HepG2 (cell line): ENCODE results near the gene ACOX3. TPM values are rescaled to one million over a fixed set of nuclear protein-coding genes. Genes with fewer than 3 reads are reported as not detected.

Source experiments
- ATAC-seq: fragments of 200-7000 bp; cut with Tn5 transposase; 3 replicates; pipeline ENCODE4 v1.9.1; 2020; ENCODE audit warnings: mild to moderate bottlenecking, moderate library complexity
- BruUV-seq: library from RNA; stranded (reverse); fragments of 400-500 nt; replicated peaks from 2 replicates; lab custom pipeline; 2021; lab: Mats Ljungman, UMichigan
- CTCF ChIA-PET: fragments of 300-600 bp; formaldehyde crosslinking; extraction: SDS; loops from one replicate; lab custom pipeline; 2021; ENCODE audit warnings: low total read pairs, inconsistent platforms, low intra/inter-chr PET ratio; lab: Yijun Ruan, JAX
- POLR2A ChIA-PET: fragments of 350-600 bp; sonication (Branson Sonifier 250); formaldehyde crosslinking; loops from one replicate; lab custom pipeline; 2020; ENCODE audit warnings: antibody characterized with exemption, inconsistent platforms; lab: Yijun Ruan, JAX
- DNase-seq: peaks from one replicate; pipeline ENCODE4 v3.0.0-alpha.2; 2015; ENCODE audit warnings: low spot score
- FAIRE-seq: peaks from 3 replicates; lab custom pipeline; 2011; peaks lifted over from hg19 to GRCh38; lab: Jason Lieb, UNC
- H2AFZ ChIP-seq: one replicate; pipeline ENCODE4 v1.6.1; 2011; ENCODE audit warnings: low read length, inconsistent platforms
- H3K27ac ChIP-seq: fragments of 300-600 bp; 3 replicates; pipeline ENCODE4 v1.8.0; 2011; ENCODE audit warnings: mixed run types, mild to moderate bottlenecking, mixed read lengths, low read length, inconsistent platforms; ENCODE audit not compliant: insufficient read depth; ENCODE audit errors: extremely low read length
- H3K27me3 ChIP-seq, 2 experiments: fragments of 200-600 bp in 1 of 2; 2 replicates in 1 of 2; 3 replicates in 1 of 2; pipeline versions ENCODE4 v1.6.0 to v1.8.0; 2011; ENCODE audit warnings: low read length in 2 of 2, mild to moderate bottlenecking in 2 of 2, moderate library complexity in 2 of 2, inconsistent platforms in 1 of 2; ENCODE audit not compliant: insufficient read depth in 2 of 2, control insufficient read depth in 1 of 2
- H3K36me3 ChIP-seq, 2 experiments: fragments of 200-600 bp in 1 of 2; replicated peaks in 1 of 2; 2 replicates in 1 of 2; 3 replicates in 1 of 2; pipeline versions ENCODE4 v1.5.1 to v1.8.0; 2011; ENCODE audit warnings: low read length in 2 of 2, inconsistent platforms in 1 of 2; ENCODE audit not compliant: insufficient read depth in 2 of 2, control insufficient read depth in 1 of 2
- H3K4me1 ChIP-seq: 2 replicates; pipeline ENCODE4 v1.5.1; 2012; ENCODE audit warnings: low read length, inconsistent platforms; ENCODE audit not compliant: insufficient read depth
- H3K4me2 ChIP-seq: 2 replicates; pipeline ENCODE4 v1.6.0; 2011; ENCODE audit warnings: low read depth, low read length, inconsistent platforms
- H3K4me3 ChIP-seq, 3 experiments: fragments of 200-600 bp in 1 of 3; sonication (generic), shearing (Covaris generic) in 1 of 3; replicated peaks in 1 of 3; 2 replicates each; pipeline ENCODE4 v1.5.1; 2011 to 2016; ENCODE audit warnings: low read length in 3 of 3, inconsistent platforms in 2 of 3, low read depth in 2 of 3, mild to moderate bottlenecking in 2 of 3, control low read depth in 1 of 3, mixed read lengths in 1 of 3; ENCODE audit not compliant: insufficient read depth in 1 of 3
- H3K79me2 ChIP-seq: one replicate; pipeline ENCODE4 v1.6.1; 2011; ENCODE audit warnings: low read length, inconsistent platforms; ENCODE audit not compliant: insufficient read depth
- H3K9ac ChIP-seq: 2 replicates; pipeline ENCODE4 v1.6.0; 2011; ENCODE audit warnings: mild to moderate bottlenecking, low read depth, low read length, inconsistent platforms; ENCODE audit not compliant: insufficient read depth
- H3K9me3 ChIP-seq: 2 replicates; pipeline ENCODE4 v1.5.1; 2012; ENCODE audit warnings: mild to moderate bottlenecking, low read length
- H4K20me1 ChIP-seq: 2 replicates; pipeline ENCODE4 v1.6.0; 2011; ENCODE audit warnings: inconsistent platforms, mild to moderate bottlenecking, low read length, moderate library complexity; ENCODE audit not compliant: insufficient read depth
- KLF12 ChIP-seq: sonication (generic); formaldehyde crosslinking; IDR thresholded peaks from 2 replicates; pipeline ENCODE4 v1.4.0; 2020; ENCODE audit warnings: missing genetic modification reagents, borderline replicate concordance
- NRL ChIP-seq: sonication (generic); formaldehyde crosslinking; IDR thresholded peaks from 2 replicates; pipeline ENCODE4 v1.5.0; 2020; ENCODE audit warnings: missing genetic modification reagents, mild to moderate bottlenecking, moderate library complexity, borderline replicate concordance
- TMF1 ChIP-seq: sonication (generic); formaldehyde crosslinking; IDR thresholded peaks from 2 replicates; pipeline ENCODE4 v1.8.1; 2022; ENCODE audit warnings: low read depth, missing genetic modification reagents
- ZBTB3 ChIP-seq: sonication (generic); formaldehyde crosslinking; IDR thresholded peaks from 2 replicates; pipeline ENCODE4 v1.4.0; 2020; ENCODE audit warnings: low read depth, mild to moderate bottlenecking, moderate library complexity, missing genetic modification reagents, borderline replicate concordance
- ZNF142 ChIP-seq: sonication (generic); formaldehyde crosslinking; IDR thresholded peaks from 2 replicates; pipeline ENCODE4 v1.4.0; 2020; ENCODE audit warnings: missing genetic modification reagents
- ZNF407 ChIP-seq: sonication (generic); formaldehyde crosslinking; IDR thresholded peaks from one replicate; pipeline ENCODE4 v1.5.1; 2020; ENCODE audit warnings: mild to moderate bottlenecking, missing genetic modification reagents; ENCODE audit errors: not compliant biosample characterization
- ZNF639 ChIP-seq: conservative IDR thresholded peaks from 2 replicates; pipeline ENCODE4 v1.6.1; 2018; ENCODE audit warnings: missing genetic modification reagents
- WGBS: methylation state at CpG from one replicate; pipeline ENCODE4 v1.1.6; 2017; ENCODE audit warnings: low lambda C conversion rate; 5-methylcytosine and 5-hydroxymethylcytosine counted together
- in situ Hi-C: cut with HindIII; loops from 2 replicates; pipeline ENCODE4 v1.10.0; 2017; ENCODE audit warnings: low pct_unique_long_range_greater_than_20kb; ENCODE audit not compliant: extremely low pct_ligation_motif_present
- intact Hi-C: fragments of 100-400 bp; cut with micrococcal nuclease; formaldehyde crosslinking; loops from one replicate; pipeline ENCODE4 v1.10.0; 2022; ENCODE audit not compliant: unreplicated experiment
- polyA plus RNA-seq, 8 experiments: library from polyadenylated mRNA; depleted of rRNA in 3 of 8; stranded (reverse) in 7 of 8; unstranded in 1 of 8; fragments of >200 nt; fragmentation: Illumina TruSeq in 4 of 8; extraction: Trizol in 4 of 8; gene quantifications; 2 replicates each; pipeline versions ENCODE4 v1.2.1 to v1.2.3, GENCODE V29; 2011 to 2016; ENCODE audit warnings: low read depth in 4 of 8, missing spikeins in 1 of 8, mixed read lengths in 1 of 8; ENCODE audit not compliant: insufficient read depth in 1 of 8
- total RNA-seq, 5 experiments: library from RNA; depleted of rRNA; stranded (reverse); fragments of >200 nt; fragmentation: Illumina TruSeq; extraction: Trizol; gene quantifications; 2 replicates each; pipeline ENCODE4 v1.2.3, GENCODE V29; 2016; ENCODE audit warnings: low read depth in 1 of 5

The ACOX3 gene
- total and polyA plus RNA-seq, 2 of the 13 experiments (the other 11 are each of a cell fraction or from before 2014, with no cell fraction given), result 4.2 to 17.8 TPM

GRCh38 chr4:8365353-8365752 is 75.2 kb downstream of the ACOX3 start:
- FAIRE-seq, result no peak
- ATAC-seq, result no peak
- no peak overlapping the region for H3K4me3 ChIP-seq
- DNase-seq, result no peak
- no peaks in the 10 kb centered on the region for H3K4me1 ChIP-seq
- intact Hi-C loops (no loop called here), in situ Hi-C loops (no loop called here)
- ChIA-PET CTCF (no interaction called here), POLR2A (no interaction called here)
- H3K4me2 ChIP-seq, result no peak overlapping the region
- H3K9ac ChIP-seq, result no peak overlapping the region
- BruUV-seq, result no TSS peak
- no peaks in the 10 kb centered on the region for H4K20me1 ChIP-seq
- 80% methylated on average over 4 of the region's 13 CpGs for WGBS
- H3K79me2 ChIP-seq, result no peaks in the 10 kb centered on the region
- H3K36me3 ChIP-seq, result no peaks in the 10 kb centered on the region
- no peaks in the 10 kb centered on the region for H3K27me3 ChIP-seq
- no peaks in the 10 kb centered on the region for H3K9me3 ChIP-seq
- no peak overlapping the region for H2AFZ ChIP-seq
- H3K27ac ChIP-seq, result no peak overlapping the region
- TF ChIP-seq TMF1 (CRISPR knock-in tag) (no peak), NRL (CRISPR knock-in tag) (no peak), KLF12 (CRISPR knock-in tag) (no peak), ZNF142 (CRISPR knock-in tag) (no peak), ZNF407 (CRISPR knock-in tag) (no peak), ZBTB3 (CRISPR knock-in tag) (no peak), ZNF639 (CRISPR knock-in tag) (no peak)
